Caco-2 (cell line): ENCODE measurements around the gene CBFA2T2. TPM values are rescaled to one million over a fixed set of nuclear protein-coding genes. Genes with fewer than 3 reads are reported as not detected.

Source experiments
- BruUV-seq: library from RNA; stranded (reverse); fragments of 400-500 nt; replicated peaks from 2 replicates; lab custom pipeline; 2021; lab: Mats Ljungman, UMichigan
- CTCF ChIA-PET: fragments of 300-600 bp; sonication (Branson Sonifier 250); formaldehyde crosslinking; loops from one replicate; lab custom pipeline; 2022; ENCODE audit warnings: antibody characterized with exemption; lab: Charles Lee
- POLR2A ChIA-PET: fragments of 300-600 bp; sonication (Branson Sonifier 250); formaldehyde crosslinking; loops from one replicate; lab custom pipeline; 2022; ENCODE audit warnings: antibody characterized with exemption; lab: Charles Lee
- DNase-seq, 2 experiments: peaks; one replicate each; pipeline versions ENCODE4 v3.0.0 to v3.0.0-alpha.2; 2020 to 2022
- H3K27me3 ChIP-seq: replicated peaks from 2 replicates; pipeline ENCODE4 v1.6.0; 2011; ENCODE audit warnings: low read length; ENCODE audit not compliant: control insufficient read depth, insufficient read depth
- H3K36me3 ChIP-seq: 2 replicates; pipeline ENCODE4 v1.5.1; 2011; ENCODE audit warnings: low read length; ENCODE audit not compliant: control insufficient read depth, insufficient read depth
- H3K4me1 ChIP-seq: fragments of 250-450 bp; sonication (Bioruptor Pico); 2 replicates; pipeline ENCODE4 v1.5.1; 2020; ENCODE audit warnings: mild to moderate bottlenecking
- H3K4me3 ChIP-seq: 2 replicates; pipeline ENCODE4 v1.5.1; 2011; ENCODE audit warnings: low read depth, mild to moderate bottlenecking, control low read depth, low read length
- H3K9me3 ChIP-seq: fragments of 250-450 bp; sonication (Bioruptor Pico); 2 replicates; pipeline ENCODE4 v1.5.1; 2020; ENCODE audit warnings: mild to moderate bottlenecking, moderate library complexity
- H3K27ac Mint-ChIP-seq: one replicate; pipeline ENCODE4 v1.8.0; 2022; ENCODE audit warnings: mixed read lengths; ENCODE audit not compliant: unreplicated experiment
- H3K27me3 Mint-ChIP-seq: one replicate; pipeline ENCODE4 v1.8.0; 2022; ENCODE audit warnings: mixed read lengths; ENCODE audit not compliant: insufficient read depth, unreplicated experiment
- H3K36me3 Mint-ChIP-seq: one replicate; pipeline ENCODE4 v1.8.0; 2022; ENCODE audit warnings: mild to moderate bottlenecking, mixed read lengths; ENCODE audit not compliant: insufficient read depth, unreplicated experiment
- H3K4me1 Mint-ChIP-seq: one replicate; pipeline ENCODE4 v1.8.0; 2022; ENCODE audit warnings: low read depth, mixed read lengths; ENCODE audit not compliant: unreplicated experiment
- H3K4me3 Mint-ChIP-seq: one replicate; pipeline ENCODE4 v1.8.0; 2022; ENCODE audit warnings: mild to moderate bottlenecking, moderate library complexity, mixed read lengths; ENCODE audit not compliant: unreplicated experiment
- H3K9me3 Mint-ChIP-seq: one replicate; pipeline ENCODE4 v1.8.0; 2022; ENCODE audit warnings: mixed read lengths; ENCODE audit not compliant: unreplicated experiment
- CTCF ChIP-seq, 2 experiments: fragments of 200-600 bp in 1 of 2; IDR thresholded peaks; 1 replicate in 1 of 2; 2 replicates in 1 of 2; pipeline versions ENCODE4 v1.5.1 to v1.8.0; 2011 to 2022; ENCODE audit warnings: antibody characterized with exemption in 1 of 2, control low read depth in 1 of 2, inconsistent platforms in 1 of 2, low read depth in 1 of 2, low read length in 1 of 2, mild to moderate bottlenecking in 1 of 2, moderate library complexity in 1 of 2; ENCODE audit not compliant: insufficient read depth in 1 of 2, severe bottlenecking in 1 of 2, unreplicated experiment in 1 of 2
- intact Hi-C: fragments of 100-400 bp; cut with micrococcal nuclease; formaldehyde crosslinking; loops from one replicate; pipeline ENCODE4 v1.10.0; 2022; ENCODE audit not compliant: unreplicated experiment
- total RNA-seq: library from RNA; stranded (reverse); gene quantifications from 2 replicates; pipeline ENCODE4 v1.2.3, GENCODE V29; 2022

Gene CBFA2T2
- total RNA-seq, 1 experiment from 2014 or later = 30.6 TPM

GRCh38 chr20:33541797-33542196 lies 51.9 kb downstream of the CBFA2T2 start:
- Mint-ChIP-seq H3K36me3 (no peaks in the 10 kb centered on the region), H3K27ac (no peak overlapping the region), H3K27me3 (no peaks in the 10 kb centered on the region), H3K4me1 (peaks cover 18% of the 10 kb centered on the region), H3K4me3 (no peak overlapping the region), H3K9me3 (no peaks in the 10 kb centered on the region)
- BruUV-seq = no TSS peak
- DNase-seq = no peak
- ChIA-PET CTCF (no interaction called here), POLR2A (no interaction called here)
- Histone ChIP-seq H3K4me3 (no peak overlapping the region), H3K27me3 (no peaks in the 10 kb centered on the region), H3K4me1 (peaks cover 13% of the 10 kb centered on the region), H3K9me3 (no peaks in the 10 kb centered on the region), H3K36me3 (no peaks in the 10 kb centered on the region)
- no peak for TF ChIP-seq CTCF (IDR thresholded peaks at IDR 0.05; ENCODE audit: insufficient read depth in 1 of 2, low read depth in 1 of 2, low read length in 1 of 2, severe bottlenecking in 1 of 2, unreplicated experiment in 1 of 2)
- intact Hi-C loops = no loop called here

GRCh38 chr20:33545763-33546162 lies 55.9 kb downstream of the CBFA2T2 start:
- intact Hi-C loops = no loop called here
- DNase-seq = no peak
- no peaks in the 10 kb centered on the region for H3K9me3 Mint-ChIP-seq
- H3K27ac Mint-ChIP-seq = no peak overlapping the region
- ChIA-PET POLR2A (interaction anchor here (0.6 kb wide), 1 partner anchor 76 kb away, joined by 4 read pairs; no protein-coding TSS in a partner anchor), CTCF (no interaction called here)
- no peak for TF ChIP-seq CTCF (IDR thresholded peaks at IDR 0.05; ENCODE audit: insufficient read depth in 1 of 2, low read depth in 1 of 2, low read length in 1 of 2, severe bottlenecking in 1 of 2, unreplicated experiment in 1 of 2)
- H3K27me3 Mint-ChIP-seq = no peaks in the 10 kb centered on the region
- no peaks in the 10 kb centered on the region for H3K27me3 ChIP-seq
- H3K36me3 Mint-ChIP-seq = no peaks in the 10 kb centered on the region
- H3K9me3 ChIP-seq = no peaks in the 10 kb centered on the region
- H3K4me1 ChIP-seq = peaks cover 8% of the 10 kb centered on the region
- peaks cover 8% of the 10 kb centered on the region for H3K4me1 Mint-ChIP-seq
- no peak overlapping the region for H3K4me3 ChIP-seq
- peaks cover 1% of the 10 kb centered on the region; the same call in 1 of the 2 replicates for H3K36me3 ChIP-seq
- no TSS peak for BruUV-seq
- no peak overlapping the region for H3K4me3 Mint-ChIP-seq

- no peak overlapping the region for H3K27ac Mint-ChIP-seq
- POLR2A ChIA-PET = no interaction called here
- no TSS peak for BruUV-seq
- no peaks in the 10 kb centered on the region for H3K4me1 ChIP-seq
- H3K36me3 ChIP-seq = peaks cover 2% of the 10 kb centered on the region; the same call in 1 of the 2 replicates
- H3K4me1 Mint-ChIP-seq = no peaks in the 10 kb centered on the region
- TF ChIP-seq CTCF (IDR thresholded peaks at IDR 0.05; ENCODE audit: insufficient read depth in 1 of 2, low read depth in 1 of 2, low read length in 1 of 2, severe bottlenecking in 1 of 2, unreplicated experiment in 1 of 2) = no peak
- no peak overlapping the region for H3K4me3 Mint-ChIP-seq
- H3K27me3 ChIP-seq = no peaks in the 10 kb centered on the region
- DNase-seq = no peak
- no peaks in the 10 kb centered on the region for H3K27me3 Mint-ChIP-seq
- no peaks in the 10 kb centered on the region for H3K9me3 ChIP-seq
- CTCF ChIA-PET = interaction anchor here (0.5 kb wide), 1 partner anchor 83 kb away, joined by 3 read pairs; no protein-coding TSS in a partner anchor
- intact Hi-C loops = no loop called here
- no peak overlapping the region for H3K4me3 ChIP-seq
- H3K9me3 Mint-ChIP-seq = no peaks in the 10 kb centered on the region
- no peaks in the 10 kb centered on the region for H3K36me3 Mint-ChIP-seq
These were observed 59.5 kb downstream of the CBFA2T2 start for GRCh38 chr20:33549229-33549999.
